Activated CD4-positive, alpha-beta memory T cell treated with anti-CD3 and anti-CD28 coated beads, Interleukin-2, amount 10 ng/mL, durations not matched to agents 7 days and 5 days (primary cell): ENCODE results near the gene POU2AF2. TPM values are rescaled to one million over a fixed set of nuclear protein-coding genes. Genes with fewer than 3 reads are reported as not detected.

Experiments used
- CTCF ChIA-PET: fragments of 350-600 bp; sonication (Branson Sonifier 250); formaldehyde crosslinking; loops from one replicate; lab custom pipeline; 2021; ENCODE audit warnings: antibody characterized with exemption, inconsistent platforms; lab: Charles Lee
- POLR2A ChIA-PET: fragments of 350-600 bp; sonication (Branson Sonifier 250); formaldehyde crosslinking; loops from one replicate; lab custom pipeline; 2021; ENCODE audit warnings: antibody characterized with exemption; lab: Charles Lee
- DNase-seq: peaks from one replicate; pipeline ENCODE4 v3.0.0-alpha.2; 2020
- H3K27ac Mint-ChIP-seq: one replicate; pipeline ENCODE4 v1.8.0; 2021; ENCODE audit warnings: mild to moderate bottlenecking, mixed read lengths
- H3K27me3 Mint-ChIP-seq: one replicate; pipeline ENCODE4 v1.8.0; 2021; ENCODE audit warnings: mixed read lengths
- H3K36me3 Mint-ChIP-seq: one replicate; pipeline ENCODE4 v1.8.0; 2021; ENCODE audit warnings: low read depth, mixed read lengths
- H3K4me1 Mint-ChIP-seq: one replicate; pipeline ENCODE4 v1.8.0; 2021; ENCODE audit warnings: mixed read lengths
- H3K4me3 Mint-ChIP-seq: one replicate; pipeline ENCODE4 v1.8.0; 2021; ENCODE audit warnings: mild to moderate bottlenecking, mixed read lengths
- H3K9me3 Mint-ChIP-seq: one replicate; pipeline ENCODE4 v1.8.0; 2021; ENCODE audit warnings: mixed read lengths
- total RNA-seq, 2 experiments: library from RNA; stranded (reverse); gene quantifications; one replicate each; pipeline ENCODE4 v1.2.3, GENCODE V29; 2021

The POU2AF2 gene
- total RNA-seq, 2 experiments from 2014 or later, result not detected

DNA sequence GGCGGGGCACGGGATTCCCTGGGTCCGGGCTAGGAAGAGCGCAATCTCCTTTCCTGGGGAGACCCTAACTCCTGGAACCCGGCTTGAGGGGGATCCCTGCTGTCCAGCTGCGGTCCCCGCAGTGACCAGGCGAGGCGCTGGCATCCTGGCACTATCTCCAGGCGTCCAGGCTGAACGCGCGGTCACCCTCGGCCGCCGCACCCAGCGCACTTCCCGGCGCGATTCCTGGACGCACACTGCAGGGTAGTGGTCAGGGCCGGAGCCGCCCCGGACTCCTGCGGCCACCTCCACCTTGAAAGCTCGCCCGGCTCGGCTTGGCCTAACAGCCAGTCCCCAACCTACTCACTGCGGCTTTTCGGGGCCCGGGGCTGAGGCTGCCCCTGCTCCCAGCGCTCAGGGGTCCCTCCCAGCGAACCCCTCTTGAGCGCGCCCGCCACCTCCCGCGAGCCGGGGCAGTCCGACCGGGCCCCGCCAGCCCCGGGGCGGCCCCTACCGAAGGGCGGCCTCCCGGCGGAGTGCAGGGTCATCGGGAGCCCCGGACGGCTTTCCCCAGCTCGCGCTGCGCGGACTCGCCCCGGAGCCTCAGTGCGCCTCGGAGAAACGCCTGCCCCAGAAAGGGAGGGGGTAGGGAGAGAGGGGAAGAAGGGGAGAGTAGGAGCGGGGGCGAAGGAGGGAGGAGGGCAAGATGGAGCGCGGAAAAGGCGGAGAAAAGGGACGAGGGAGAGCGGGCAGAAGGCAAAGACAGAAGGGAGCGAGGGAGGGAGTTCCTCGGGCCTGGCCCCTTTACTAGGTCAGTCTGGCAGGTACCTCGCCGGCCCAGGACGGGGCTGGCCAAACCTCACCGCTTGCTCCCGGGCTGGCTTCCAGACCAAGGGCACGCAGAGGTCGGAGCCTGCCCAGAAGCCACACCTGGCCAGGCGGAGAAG lies 53.8 kb downstream of the POU2AF2 start:
- Mint-ChIP-seq H3K4me1 (peaks cover 4% of the 10 kb centered on the region), H3K36me3 (no peaks in the 10 kb centered on the region), H3K27ac (no peak overlapping the region), H3K9me3 (no peaks in the 10 kb centered on the region), H3K4me3 (no peak overlapping the region), H3K27me3 (peaks cover 32% of the 10 kb centered on the region)
- DNase-seq, result no peak
- ChIA-PET CTCF (interaction anchor here (1.1 kb wide), 1 partner anchor 129 kb away, joined by 3 read pairs; no protein-coding TSS in a partner anchor), POLR2A (no interaction called here)

DNA sequence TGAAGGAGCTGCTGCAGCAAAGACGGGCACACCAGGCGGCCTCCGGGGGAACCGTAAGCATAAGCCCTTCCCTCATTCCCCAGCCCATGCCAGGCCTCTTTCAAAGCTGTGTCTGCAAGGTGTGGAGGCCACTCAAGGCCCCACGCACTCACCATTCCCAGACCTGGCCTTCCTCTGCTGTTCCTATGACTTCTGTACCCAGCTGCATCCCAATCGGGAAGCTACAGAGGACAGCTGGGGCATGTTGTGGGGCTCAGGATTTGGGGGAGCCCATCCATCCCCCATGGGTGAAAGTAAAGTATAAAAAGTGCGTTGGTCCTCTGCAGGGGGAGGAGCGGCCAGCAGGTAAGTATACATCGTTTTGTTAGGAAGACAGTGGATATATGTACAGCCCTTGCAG lies 55.0 kb downstream of the POU2AF2 start:
- Mint-ChIP-seq H3K4me1 (peaks cover 4% of the 10 kb centered on the region), H3K27me3 (peaks cover 42% of the 10 kb centered on the region), H3K36me3 (no peaks in the 10 kb centered on the region), H3K9me3 (no peaks in the 10 kb centered on the region), H3K27ac (no peak overlapping the region), H3K4me3 (no peak overlapping the region)
- ChIA-PET POLR2A (no interaction called here), CTCF (no interaction called here)
- DNase-seq, result no peak

DNA sequence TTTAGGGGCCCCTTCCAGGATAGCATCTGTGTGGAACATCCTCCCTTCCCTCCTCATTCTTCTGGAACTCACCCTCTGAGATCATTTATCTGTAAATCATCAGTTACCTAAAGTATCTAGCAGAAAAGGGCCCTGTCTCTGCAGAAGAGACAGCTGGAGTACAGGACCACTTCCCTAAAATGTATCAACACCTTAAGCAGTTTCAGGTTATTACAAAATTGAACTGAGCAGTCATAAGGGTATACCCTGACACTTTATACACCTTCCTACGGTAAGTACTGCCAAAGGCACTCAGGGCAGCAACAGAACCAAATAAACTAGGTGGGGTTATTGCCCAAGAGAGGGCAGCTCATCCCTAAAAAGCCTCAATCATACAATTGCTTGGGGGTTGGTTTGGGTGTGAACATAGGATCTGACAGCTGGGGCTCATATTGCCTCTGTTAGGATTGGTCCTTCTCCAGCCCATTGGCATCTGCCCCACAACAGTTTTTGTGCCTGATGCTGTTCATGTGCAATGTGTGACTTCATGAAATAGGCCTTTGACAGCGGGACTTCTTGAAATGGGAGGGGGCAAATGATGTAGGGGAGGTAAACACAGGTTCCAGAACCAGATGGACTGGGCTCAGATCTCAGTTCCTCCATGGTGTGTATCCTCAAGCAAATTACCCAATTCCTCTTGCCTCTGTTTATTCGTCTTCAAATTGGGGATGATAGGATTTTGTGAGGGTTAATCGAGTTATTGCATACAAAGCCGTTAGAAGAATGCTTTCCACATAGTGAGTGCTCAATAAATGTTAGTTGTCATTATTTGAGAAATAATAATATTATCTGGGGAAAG lies 55.7 kb downstream of the POU2AF2 start:
- H3K36me3 Mint-ChIP-seq, result no peaks in the 10 kb centered on the region
- peaks cover 48% of the 10 kb centered on the region for H3K27me3 Mint-ChIP-seq
- H3K4me1 Mint-ChIP-seq, result peaks cover 4% of the 10 kb centered on the region
- no peaks in the 10 kb centered on the region for H3K9me3 Mint-ChIP-seq
- no peak overlapping the region for H3K27ac Mint-ChIP-seq
- ChIA-PET POLR2A (no interaction called here), CTCF (no interaction called here)
- DNase-seq, result no peak
- H3K4me3 Mint-ChIP-seq, result no peak overlapping the region

GRCh38 chr11:111301842-111302118 lies 56.3 kb downstream of the POU2AF2 start:
- Mint-ChIP-seq H3K4me3 (no peak overlapping the region), H3K9me3 (no peaks in the 10 kb centered on the region), H3K36me3 (no peaks in the 10 kb centered on the region), H3K4me1 (peaks cover 4% of the 10 kb centered on the region), H3K27ac (no peak overlapping the region), H3K27me3 (peaks cover 53% of the 10 kb centered on the region)
- ChIA-PET CTCF (no interaction called here), POLR2A (no interaction called here)
- no peak for DNase-seq

DNA sequence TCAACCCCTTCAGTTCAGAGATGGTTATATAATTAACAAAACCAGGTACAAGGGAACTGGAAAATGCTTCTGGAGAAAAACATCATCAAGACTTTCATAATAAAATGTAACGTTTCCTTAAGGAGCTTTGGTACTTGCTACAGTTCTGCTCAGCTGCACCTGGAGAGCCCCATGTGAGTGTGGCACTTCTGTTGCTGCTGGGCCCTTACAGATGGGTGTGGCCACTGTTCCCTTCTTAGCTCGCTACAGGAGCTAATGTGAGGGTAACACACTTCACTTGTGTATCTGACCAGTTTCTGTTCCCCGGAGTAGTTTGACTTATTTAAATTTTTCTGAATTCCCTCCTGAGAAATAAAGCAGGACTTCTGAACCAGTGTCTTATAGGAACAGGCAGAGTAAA lies 56.8 kb downstream of the POU2AF2 start:
- H3K4me3 Mint-ChIP-seq, result no peak overlapping the region
- H3K4me1 Mint-ChIP-seq, result peaks cover 4% of the 10 kb centered on the region
- no peak for DNase-seq
- ChIA-PET CTCF (interaction anchor here (0.9 kb wide), 1 partner anchor 127 kb away, joined by 3 read pairs; no protein-coding TSS in a partner anchor), POLR2A (no interaction called here)
- peaks cover 55% of the 10 kb centered on the region for H3K27me3 Mint-ChIP-seq
- H3K36me3 Mint-ChIP-seq, result no peaks in the 10 kb centered on the region
- H3K27ac Mint-ChIP-seq, result no peak overlapping the region
- no peaks in the 10 kb centered on the region for H3K9me3 Mint-ChIP-seq

- Mint-ChIP-seq H3K27ac (no peak overlapping the region), H3K4me3 (no peak overlapping the region), H3K36me3 (no peaks in the 10 kb centered on the region), H3K4me1 (peaks cover under 1% of the 10 kb centered on the region), H3K9me3 (no peaks in the 10 kb centered on the region), H3K27me3 (peaks cover 46% of the 10 kb centered on the region)
- no peak for DNase-seq
- ChIA-PET CTCF (interaction anchor here (1.1 kb wide), 1 partner anchor 20 kb away, joined by 6 read pairs; no protein-coding TSS in a partner anchor), POLR2A (no interaction called here)
Measured at GRCh38 chr11:111303461-111303860, 57.9 kb downstream of the POU2AF2 start.

DNA sequence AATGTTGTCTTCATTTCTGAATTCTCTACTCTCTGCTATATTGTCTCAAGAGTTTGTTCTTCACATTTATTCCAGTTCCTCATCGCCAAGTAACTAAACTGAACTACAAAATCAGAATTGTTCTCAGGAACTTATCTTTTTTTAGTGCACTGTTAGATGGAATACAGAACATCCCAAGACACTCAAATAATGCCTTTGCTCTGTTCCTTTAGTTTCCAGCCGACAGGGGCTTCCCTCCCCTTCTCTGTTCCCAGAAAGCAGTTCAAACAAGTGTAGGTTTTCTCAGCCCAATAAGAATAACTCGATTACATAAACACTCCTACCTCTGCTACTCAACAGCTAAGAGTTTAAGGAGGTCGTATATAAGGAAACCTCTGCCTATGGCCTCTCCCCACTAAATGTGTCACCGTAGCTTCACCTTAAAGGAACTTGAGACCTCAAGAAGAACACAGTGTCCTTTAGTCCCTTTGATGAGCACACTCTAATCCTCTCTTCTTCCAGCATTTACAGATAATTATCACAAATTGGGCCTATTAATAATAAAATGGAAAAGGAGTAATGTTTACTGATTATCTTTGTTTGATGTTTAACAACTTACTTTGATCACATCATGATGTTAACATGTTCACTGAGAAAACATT lies 59.8 kb downstream of the POU2AF2 start:
- ChIA-PET CTCF (no interaction called here), POLR2A (no interaction called here)
- Mint-ChIP-seq H3K4me1 (no peaks in the 10 kb centered on the region), H3K27me3 (peaks cover 40% of the 10 kb centered on the region), H3K9me3 (no peaks in the 10 kb centered on the region), H3K4me3 (no peak overlapping the region), H3K36me3 (no peaks in the 10 kb centered on the region), H3K27ac (no peak overlapping the region)
- no peak for DNase-seq

DNA sequence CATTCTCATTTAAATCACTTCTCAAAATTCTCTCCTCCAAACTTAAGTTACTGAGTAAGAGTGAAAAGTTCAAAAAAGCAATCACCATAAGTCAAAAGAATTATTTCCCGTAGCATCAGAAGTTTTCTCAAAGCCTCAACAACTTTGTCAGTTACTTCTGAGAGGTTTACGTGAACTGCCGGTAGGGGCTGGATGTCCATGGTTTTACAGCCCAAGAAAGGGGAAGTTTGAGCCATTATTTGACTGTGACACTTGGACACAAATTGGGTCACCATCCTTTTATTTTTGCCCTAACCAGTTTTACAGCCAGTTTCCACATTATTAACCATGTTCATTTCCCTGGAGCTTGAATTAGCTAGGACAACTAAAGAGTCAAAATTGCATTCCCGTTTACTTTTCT lies 60.4 kb downstream of the POU2AF2 start:
- CTCF ChIA-PET, result no interaction called here
- no peaks in the 10 kb centered on the region for H3K9me3 Mint-ChIP-seq

DNA sequence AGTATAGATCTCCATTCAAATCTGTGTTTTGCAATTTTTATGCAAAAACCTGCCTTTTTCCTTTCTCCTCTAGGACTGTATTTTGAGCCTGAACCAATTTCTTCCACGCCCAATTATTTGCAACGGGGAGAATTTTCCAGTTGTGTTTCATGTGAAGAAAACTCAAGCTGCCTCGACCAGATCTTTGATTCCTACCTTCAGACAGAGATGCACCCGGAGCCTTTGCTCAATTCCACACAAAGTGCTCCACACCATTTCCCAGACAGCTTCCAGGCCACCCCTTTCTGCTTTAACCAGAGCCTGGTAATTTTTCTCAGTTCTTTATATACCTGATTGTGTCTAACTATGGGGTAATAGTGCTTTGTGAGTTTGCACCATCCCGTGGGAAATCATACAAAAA lies 60.8 kb downstream of the POU2AF2 start:
- CTCF ChIA-PET, result no interaction called here
- no peaks in the 10 kb centered on the region for H3K36me3 Mint-ChIP-seq
- POLR2A ChIA-PET, result no interaction called here
- H3K9me3 Mint-ChIP-seq, result no peaks in the 10 kb centered on the region
- no peak overlapping the region for H3K27ac Mint-ChIP-seq
- no peak for DNase-seq
- no peaks in the 10 kb centered on the region for H3K4me1 Mint-ChIP-seq
- no peak overlapping the region for H3K4me3 Mint-ChIP-seq
- H3K27me3 Mint-ChIP-seq, result peaks cover 31% of the 10 kb centered on the region

More for the DNA sequence above, 60.4 kb downstream of the POU2AF2 start:
- DNase-seq, result no peak
- Mint-ChIP-seq H3K4me3 (no peak overlapping the region), H3K27ac (no peak overlapping the region), H3K36me3 (no peaks in the 10 kb centered on the region), H3K27me3 (peaks cover 35% of the 10 kb centered on the region), H3K4me1 (no peaks in the 10 kb centered on the region)
- POLR2A ChIA-PET, result no interaction called here

GRCh38 chr11:111307472-111308108 lies 62.1 kb downstream of the POU2AF2 start:
- Mint-ChIP-seq H3K36me3 (no peaks in the 10 kb centered on the region), H3K9me3 (no peaks in the 10 kb centered on the region), H3K27ac (no peak overlapping the region), H3K27me3 (peaks cover 30% of the 10 kb centered on the region), H3K4me1 (no peaks in the 10 kb centered on the region), H3K4me3 (no peak overlapping the region)
- CTCF ChIA-PET, result no interaction called here
- DNase-seq, result no peak
- POLR2A ChIA-PET, result no interaction called here

GRCh38 chr11:111308140-111308539 lies 62.6 kb downstream of the POU2AF2 start:
- Mint-ChIP-seq H3K27ac (no peak overlapping the region), H3K9me3 (no peaks in the 10 kb centered on the region), H3K36me3 (no peaks in the 10 kb centered on the region), H3K4me1 (no peaks in the 10 kb centered on the region), H3K4me3 (no peak overlapping the region), H3K27me3 (peaks cover 32% of the 10 kb centered on the region)
- ChIA-PET POLR2A (no interaction called here), CTCF (no interaction called here)
- no peak for DNase-seq

DNA sequence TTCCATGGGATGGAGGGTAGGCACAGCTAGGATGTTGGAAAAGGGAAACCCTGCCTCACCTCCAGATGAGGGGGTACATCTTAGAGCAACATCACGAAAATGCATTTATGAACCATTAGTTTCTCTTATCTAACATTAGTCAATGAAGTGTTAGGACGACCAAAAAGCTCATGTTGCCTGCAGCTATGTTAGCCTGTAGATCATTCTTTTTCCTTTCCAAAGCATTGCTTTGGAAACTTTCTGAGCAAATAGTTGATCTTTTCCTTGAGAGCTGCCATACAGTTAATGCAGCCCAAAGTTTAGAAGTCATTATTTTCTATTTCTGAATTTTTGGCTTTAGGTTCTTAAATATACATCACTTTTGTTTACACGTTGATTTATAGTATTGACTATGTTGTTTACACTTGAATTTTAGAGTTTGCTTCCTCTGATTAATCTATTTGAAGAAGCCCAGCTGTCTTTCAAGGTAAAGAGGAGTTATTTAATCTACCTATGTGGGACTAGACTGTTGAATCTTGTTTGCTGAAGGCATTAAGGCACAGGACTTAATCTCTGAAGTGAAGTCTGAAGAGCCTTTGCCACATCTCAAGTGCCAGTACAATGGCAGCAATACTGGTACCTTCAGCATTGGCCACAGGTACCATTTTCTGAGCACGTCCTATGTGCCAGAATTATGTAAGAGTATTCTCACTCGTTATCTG lies 63.8 kb downstream of the POU2AF2 start:
- peaks cover 34% of the 10 kb centered on the region for H3K27me3 Mint-ChIP-seq
- CTCF ChIA-PET, result no interaction called here
- no peak for DNase-seq
- H3K4me3 Mint-ChIP-seq, result no peak overlapping the region
- no peaks in the 10 kb centered on the region for H3K9me3 Mint-ChIP-seq
- no peaks in the 10 kb centered on the region for H3K4me1 Mint-ChIP-seq
- no peak overlapping the region for H3K27ac Mint-ChIP-seq
- POLR2A ChIA-PET, result no interaction called here
- H3K36me3 Mint-ChIP-seq, result no peaks in the 10 kb centered on the region
